GM19467 (cell line): Measurements from ENCODE around the gene MNT.
"Not testable (repeated sequence)": the region's sequence is repeated elsewhere in the genome, so short reads cannot be mapped to it uniquely, and the experiment has no call there.

Experiments
- ATAC-seq: cut with Tn5 transposase; IDR thresholded peaks from one replicate; pipeline ENCODE4 v1.9.1; 2021; ENCODE audit warnings: mild to moderate bottlenecking, moderate library complexity; ENCODE audit not compliant: unreplicated experiment

Gene MNT

GRCh38 chr17:2400877-2401425, at the start of gene MNT:
Gene MNT (minus strand): TSS chr17:2401060. CDS start chr17:2400712, 348 bp downstream.
- ATAC-seq, result peak; percentile 32

- ATAC-seq, result no peak
Observed at GRCh38 chr17:2450016-2450650, 49.3 kb upstream of the MNT start.

- ATAC-seq, result no peak
Observed at GRCh38 chr17:2449486-2449885, 48.6 kb upstream of the MNT start.

GRCh38 chr17:2447479-2447878, 46.6 kb upstream of the MNT start:
- not testable (repeated sequence) for ATAC-seq

GRCh38 chr17:2445638-2446037, 44.8 kb upstream of the MNT start:
- no peak for ATAC-seq

GRCh38 chr17:2444382-2444781, 43.5 kb upstream of the MNT start:
- ATAC-seq, result no peak

GRCh38 chr17:2442166-2442565, 41.3 kb upstream of the MNT start:
- no peak for ATAC-seq

GRCh38 chr17:2440930-2441329, 40.1 kb upstream of the MNT start:
- no peak for ATAC-seq

GRCh38 chr17:2439997-2440396, 39.1 kb upstream of the MNT start:
- ATAC-seq, result not testable (repeated sequence)

GRCh38 chr17:2438823-2439222, 38.0 kb upstream of the MNT start:
- ATAC-seq, result no peak

- ATAC-seq, result no peak
Observed at GRCh38 chr17:2436316-2436905, 35.6 kb upstream of the MNT start.

GRCh38 chr17:2435862-2436261, 35.0 kb upstream of the MNT start:
- ATAC-seq, result no peak

GRCh38 chr17:2435181-2435741, 34.4 kb upstream of the MNT start:
- no peak for ATAC-seq

- ATAC-seq, result no peak
Observed at GRCh38 chr17:2433696-2434095, 32.8 kb upstream of the MNT start.

- ATAC-seq, result no peak
Observed at GRCh38 chr17:2427910-2428309, 27.1 kb upstream of the MNT start.

GRCh38 chr17:2427215-2427614, 26.4 kb upstream of the MNT start:
- no peak for ATAC-seq

- no peak for ATAC-seq
Observed at GRCh38 chr17:2423271-2423670, 22.4 kb upstream of the MNT start.

- no peak for ATAC-seq
Observed at GRCh38 chr17:2421315-2422147, 20.7 kb upstream of the MNT start.

- no peak for ATAC-seq
Observed at GRCh38 chr17:2420176-2420575, 19.3 kb upstream of the MNT start.

GRCh38 chr17:2419486-2419885, 18.6 kb upstream of the MNT start:
- ATAC-seq, result no peak

- ATAC-seq, result no peak
Observed at GRCh38 chr17:2418572-2418971, 17.7 kb upstream of the MNT start.
